Thoracic aorta (tissue), 2 donors: ENCODE results near the gene CYP2W1. TPM values are rescaled to one million over a fixed set of nuclear protein-coding genes. Genes with fewer than 3 reads are reported as not detected.

Source experiments
- ATAC-seq: fragments of 150-250 bp; one replicate; pipeline ENCODE4 v1.8.0; 2017; ENCODE audit warnings: low read depth; ENCODE audit not compliant: insufficient number of reproducible peaks, low FRiP score
- DNase-seq: peaks from one replicate; pipeline ENCODE4 v3.0.0-alpha.2; 2020; ENCODE audit warnings: low spot score
- H3K27ac ChIP-seq, 2 donors: fragments of 200-600 bp; sonication (generic); 1 replicate in 1 of 2; 2 replicates in 1 of 2; pipeline ENCODE4 v1.5.1; 2016; ENCODE audit warnings: mild to moderate bottlenecking in 2 of 2, moderate library complexity in 2 of 2
- H3K27me3 ChIP-seq: fragments of 200-600 bp; sonication (generic); replicated peaks from 2 replicates; pipeline ENCODE4 v1.6.0; 2016; ENCODE audit warnings: mild to moderate bottlenecking; ENCODE audit not compliant: insufficient read depth
- H3K36me3 ChIP-seq: fragments of 200-600 bp; sonication (generic); one replicate; pipeline ENCODE4 v1.5.1; 2016
- H3K4me1 ChIP-seq, 2 donors: fragments of 200-600 bp; sonication (generic); 1 replicate in 1 of 2; 2 replicates in 1 of 2; pipeline versions ENCODE4 v1.5.1 to v1.6.0; 2016; ENCODE audit warnings: low read depth in 2 of 2, mild to moderate bottlenecking in 1 of 2; ENCODE audit not compliant: control insufficient read depth in 1 of 2
- H3K4me3 ChIP-seq: fragments of 200-600 bp; sonication (generic); 2 replicates; pipeline ENCODE4 v1.5.1; 2016; ENCODE audit warnings: mild to moderate bottlenecking
- H3K9me3 ChIP-seq: fragments of 200-600 bp; sonication (generic); 2 replicates; pipeline ENCODE4 v1.5.1; 2016
- CTCF ChIP-seq: fragments of 200-600 bp; sonication (generic); IDR thresholded peaks from one replicate; pipeline ENCODE4 v1.5.1; 2019; ENCODE audit warnings: antibody characterized with exemption
- total RNA-seq, 2 donors: library from RNA; depleted of rRNA; stranded (reverse); fragments of >200 nt; gene quantifications; one replicate each; pipeline versions ENCODE4 v1.1.0 to v1.2.3, GENCODE V29; 2016

Gene CYP2W1
- not detected for total RNA-seq

- no peaks in the 10 kb centered on the region for H3K9me3 ChIP-seq
- H3K27ac ChIP-seq, result no peak within 1 kb of the TSS
- no peak within 1 kb of the TSS for H3K4me3 ChIP-seq
- ATAC-seq, result no peak
- no peaks in the 10 kb centered on the region for H3K27me3 ChIP-seq
- H3K36me3 ChIP-seq, result no peaks in the 10 kb centered on the region
- no peaks in the 10 kb centered on the region for H3K4me1 ChIP-seq
- DNase-seq, result no peak
- no peak for TF ChIP-seq CTCF
Measured at GRCh38 chr7:983004-983615, at the start of gene CYP2W1. Gene CYP2W1 (plus strand): TSS chr7:983181. CDS start chr7:983212, 31 bp downstream.

- H3K27ac ChIP-seq, result no peak overlapping the region
- no peaks in the 10 kb centered on the region for H3K4me1 ChIP-seq
- H3K9me3 ChIP-seq, result no peaks in the 10 kb centered on the region
- no peaks in the 10 kb centered on the region for H3K36me3 ChIP-seq
- no peaks in the 10 kb centered on the region for H3K27me3 ChIP-seq
- TF ChIP-seq CTCF, result no peak
- no peak overlapping the region for H3K4me3 ChIP-seq
- ATAC-seq, result no peak
- DNase-seq, result no peak
Measured at GRCh38 chr7:934469-935163, 48.4 kb upstream of the CYP2W1 start.

GRCh38 chr7:935164-935873 lies 47.7 kb upstream of the CYP2W1 start:
- Histone ChIP-seq H3K27me3 (no peaks in the 10 kb centered on the region), H3K9me3 (no peaks in the 10 kb centered on the region), H3K36me3 (no peaks in the 10 kb centered on the region), H3K4me3 (no peak overlapping the region), H3K4me1 (no peaks in the 10 kb centered on the region), H3K27ac (no peak overlapping the region)
- ATAC-seq, result no peak
- no peak for DNase-seq
- TF ChIP-seq CTCF, result no peak

- no peak overlapping the region for H3K4me3 ChIP-seq
- no peak for TF ChIP-seq CTCF
- H3K4me1 ChIP-seq, result no peaks in the 10 kb centered on the region
- no peaks in the 10 kb centered on the region for H3K36me3 ChIP-seq
- H3K9me3 ChIP-seq, result no peaks in the 10 kb centered on the region
- no peaks in the 10 kb centered on the region for H3K27me3 ChIP-seq
- DNase-seq, result no peak
- no peak overlapping the region for H3K27ac ChIP-seq
- ATAC-seq, result no peak
Measured at GRCh38 chr7:935874-936385, 47.1 kb upstream of the CYP2W1 start.

- Histone ChIP-seq H3K4me1 (no peaks in the 10 kb centered on the region), H3K36me3 (no peaks in the 10 kb centered on the region), H3K4me3 (no peak overlapping the region), H3K9me3 (no peaks in the 10 kb centered on the region), H3K27me3 (no peaks in the 10 kb centered on the region), H3K27ac (no peak overlapping the region)
- no peak for TF ChIP-seq CTCF
- DNase-seq (no peak), ATAC-seq (no peak)
Measured at GRCh38 chr7:936386-937054, 46.5 kb upstream of the CYP2W1 start.
